Thoracic aorta (tissue), 2 donors: ENCODE results near the gene SLC46A3. TPM values are rescaled to one million over a fixed set of nuclear protein-coding genes. Genes with fewer than 3 reads are reported as not detected.

ENCODE experiments used
- ATAC-seq: fragments of 150-250 bp; one replicate; pipeline ENCODE4 v1.8.0; 2017; ENCODE audit warnings: low read depth; ENCODE audit not compliant: insufficient number of reproducible peaks, low FRiP score
- DNase-seq: peaks from one replicate; pipeline ENCODE4 v3.0.0-alpha.2; 2020; ENCODE audit warnings: low spot score
- H3K27ac ChIP-seq, 2 donors: fragments of 200-600 bp; sonication (generic); 1 replicate in 1 of 2; 2 replicates in 1 of 2; pipeline ENCODE4 v1.5.1; 2016; ENCODE audit warnings: mild to moderate bottlenecking in 2 of 2, moderate library complexity in 2 of 2
- H3K27me3 ChIP-seq: fragments of 200-600 bp; sonication (generic); replicated peaks from 2 replicates; pipeline ENCODE4 v1.6.0; 2016; ENCODE audit warnings: mild to moderate bottlenecking; ENCODE audit not compliant: insufficient read depth
- H3K36me3 ChIP-seq: fragments of 200-600 bp; sonication (generic); one replicate; pipeline ENCODE4 v1.5.1; 2016
- H3K4me1 ChIP-seq, 2 donors: fragments of 200-600 bp; sonication (generic); 1 replicate in 1 of 2; 2 replicates in 1 of 2; pipeline versions ENCODE4 v1.5.1 to v1.6.0; 2016; ENCODE audit warnings: low read depth in 2 of 2, mild to moderate bottlenecking in 1 of 2; ENCODE audit not compliant: control insufficient read depth in 1 of 2
- H3K4me3 ChIP-seq: fragments of 200-600 bp; sonication (generic); 2 replicates; pipeline ENCODE4 v1.5.1; 2016; ENCODE audit warnings: mild to moderate bottlenecking
- H3K9me3 ChIP-seq: fragments of 200-600 bp; sonication (generic); 2 replicates; pipeline ENCODE4 v1.5.1; 2016
- total RNA-seq, 2 donors: library from RNA; depleted of rRNA; stranded (reverse); fragments of >200 nt; gene quantifications; one replicate each; pipeline versions ENCODE4 v1.1.0 to v1.2.3, GENCODE V29; 2016
- TF ChIP-seq, protein P1 (sequence below): fragments of 200-600 bp; sonication (generic); IDR thresholded peaks from one replicate; pipeline ENCODE4 v1.5.1; 2019; ENCODE audit warnings: antibody characterized with exemption

The SLC46A3 gene
- total RNA-seq, 2 donors from 2014 or later = 10.8 to 16.4 TPM

DNA sequence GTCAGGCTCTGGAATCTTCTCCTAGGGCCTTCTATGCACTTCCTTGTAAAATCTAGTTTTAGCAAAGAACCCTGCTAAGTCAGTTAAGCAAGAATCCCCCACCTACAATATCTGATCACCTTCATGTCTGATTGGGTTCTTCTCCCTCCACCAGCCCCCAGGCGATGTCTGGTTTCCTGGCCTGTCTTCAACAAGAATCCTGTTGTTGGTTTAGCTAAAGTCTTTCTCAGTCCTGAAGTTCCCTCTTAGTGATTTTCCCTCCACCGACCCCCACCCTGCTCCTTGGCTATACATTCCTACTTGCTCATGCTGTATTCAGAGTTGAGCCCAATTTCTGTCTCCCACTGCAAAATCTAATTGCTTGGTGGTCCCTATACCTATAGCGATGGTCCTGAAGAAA is 35.2 kb upstream of the SLC46A3 start:
- TF ChIP-seq, protein P1, sequence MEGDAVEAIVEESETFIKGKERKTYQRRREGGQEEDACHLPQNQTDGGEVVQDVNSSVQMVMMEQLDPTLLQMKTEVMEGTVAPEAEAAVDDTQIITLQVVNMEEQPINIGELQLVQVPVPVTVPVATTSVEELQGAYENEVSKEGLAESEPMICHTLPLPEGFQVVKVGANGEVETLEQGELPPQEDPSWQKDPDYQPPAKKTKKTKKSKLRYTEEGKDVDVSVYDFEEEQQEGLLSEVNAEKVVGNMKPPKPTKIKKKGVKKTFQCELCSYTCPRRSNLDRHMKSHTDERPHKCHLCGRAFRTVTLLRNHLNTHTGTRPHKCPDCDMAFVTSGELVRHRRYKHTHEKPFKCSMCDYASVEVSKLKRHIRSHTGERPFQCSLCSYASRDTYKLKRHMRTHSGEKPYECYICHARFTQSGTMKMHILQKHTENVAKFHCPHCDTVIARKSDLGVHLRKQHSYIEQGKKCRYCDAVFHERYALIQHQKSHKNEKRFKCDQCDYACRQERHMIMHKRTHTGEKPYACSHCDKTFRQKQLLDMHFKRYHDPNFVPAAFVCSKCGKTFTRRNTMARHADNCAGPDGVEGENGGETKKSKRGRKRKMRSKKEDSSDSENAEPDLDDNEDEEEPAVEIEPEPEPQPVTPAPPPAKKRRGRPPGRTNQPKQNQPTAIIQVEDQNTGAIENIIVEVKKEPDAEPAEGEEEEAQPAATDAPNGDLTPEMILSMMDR = no peak
- Histone ChIP-seq H3K36me3 (no peaks in the 10 kb centered on the region), H3K27me3 (no peaks in the 10 kb centered on the region), H3K4me3 (no peak overlapping the region), H3K4me1 (peaks cover 11 to 22% of the 10 kb centered on the region in 2 donors), H3K27ac (peak overlapping the region; percentile 15 to 72), H3K9me3 (no peaks in the 10 kb centered on the region)
- no peak for ATAC-seq
- DNase-seq = no peak

DNA sequence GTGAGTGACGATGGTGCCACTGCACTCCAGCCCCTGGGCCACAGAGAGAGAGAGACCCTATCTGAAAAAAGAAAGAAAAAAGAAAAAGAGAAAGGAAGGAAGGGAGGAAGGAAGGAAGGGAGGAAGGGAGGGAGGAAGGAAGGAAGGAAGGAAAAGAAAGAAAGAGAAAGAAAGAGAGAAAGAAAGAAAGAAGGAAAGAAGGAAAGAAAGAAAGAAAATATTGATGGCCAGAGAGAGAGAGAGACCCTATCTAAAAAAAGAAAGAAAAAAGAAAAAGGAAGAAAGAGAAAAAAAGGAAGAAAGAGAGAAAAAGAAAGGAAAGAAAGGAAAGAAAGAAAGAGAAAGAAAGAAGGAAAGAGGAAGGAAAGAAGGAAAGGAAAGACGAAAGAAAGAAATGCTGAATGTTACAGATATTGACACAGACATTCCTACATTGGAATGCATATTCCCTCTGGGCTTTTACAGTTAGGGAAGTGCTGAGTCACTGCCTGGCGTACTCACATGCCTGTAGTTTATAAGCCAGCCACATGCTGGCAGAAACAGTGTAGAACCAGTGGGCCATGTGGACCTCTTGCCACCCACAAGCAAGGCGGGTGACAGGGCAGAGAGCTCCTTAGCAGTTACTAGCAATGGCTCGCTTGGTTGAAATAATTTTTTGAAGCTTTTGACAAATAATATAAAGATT is 34.6 kb upstream of the SLC46A3 start:
- H3K27ac ChIP-seq = peak overlapping the region; percentile 72 to 77
- peak; percentile 63 for ATAC-seq
- H3K27me3 ChIP-seq = no peaks in the 10 kb centered on the region
- no peaks in the 10 kb centered on the region for H3K9me3 ChIP-seq
- peaks cover 11 to 22% of the 10 kb centered on the region in 2 donors for H3K4me1 ChIP-seq
- peak overlapping the region; percentile 10 for H3K4me3 ChIP-seq
- DNase-seq = peak; percentile 55
- TF ChIP-seq, protein P1 = no peak
- H3K36me3 ChIP-seq = no peaks in the 10 kb centered on the region

DNA sequence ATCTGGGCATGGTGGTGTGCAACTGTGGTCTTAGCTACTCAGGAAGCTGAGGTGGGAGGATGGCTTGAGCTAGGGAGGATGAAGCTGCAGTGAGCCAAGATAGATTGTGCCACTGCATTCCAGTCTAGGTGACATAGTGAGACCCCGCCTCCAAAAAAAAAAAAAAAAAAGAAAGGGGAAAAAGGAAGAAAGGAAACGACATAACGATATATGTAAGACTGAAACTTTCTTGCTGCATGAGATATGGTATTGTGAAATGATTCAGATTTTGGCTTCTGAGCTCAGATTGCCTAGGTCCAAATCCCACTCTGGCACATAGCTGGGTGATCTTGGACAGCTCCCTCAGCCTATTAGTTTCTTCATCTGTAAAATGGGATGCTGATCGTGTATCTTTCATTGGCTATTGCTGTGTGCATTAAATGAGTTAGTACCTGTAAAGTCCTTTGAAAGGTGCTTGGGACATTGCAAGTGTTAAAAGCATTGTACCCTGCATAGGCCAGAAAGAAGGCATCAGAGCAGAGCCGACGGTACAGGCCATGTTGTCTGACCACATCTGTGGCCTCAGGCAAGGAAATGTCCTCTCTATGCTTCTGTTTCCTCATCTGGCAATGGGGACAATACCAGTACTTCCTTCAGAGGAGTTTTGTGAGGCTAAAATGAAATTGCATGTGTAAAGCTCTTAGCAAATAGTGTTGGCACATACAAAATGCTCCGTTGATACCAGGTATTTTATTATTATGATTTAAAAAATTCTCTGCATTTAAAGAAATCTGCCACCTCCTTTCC is 32.6 kb upstream of the SLC46A3 start:
- Histone ChIP-seq H3K36me3 (no peaks in the 10 kb centered on the region), H3K27me3 (no peaks in the 10 kb centered on the region), H3K4me1 (peaks cover 11 to 22% of the 10 kb centered on the region in 2 donors), H3K9me3 (no peaks in the 10 kb centered on the region), H3K4me3 (no peak overlapping the region), H3K27ac (no peak overlapping the region)
- TF ChIP-seq, protein P1 = no peak
- ATAC-seq (no peak), DNase-seq (no peak)

DNA sequence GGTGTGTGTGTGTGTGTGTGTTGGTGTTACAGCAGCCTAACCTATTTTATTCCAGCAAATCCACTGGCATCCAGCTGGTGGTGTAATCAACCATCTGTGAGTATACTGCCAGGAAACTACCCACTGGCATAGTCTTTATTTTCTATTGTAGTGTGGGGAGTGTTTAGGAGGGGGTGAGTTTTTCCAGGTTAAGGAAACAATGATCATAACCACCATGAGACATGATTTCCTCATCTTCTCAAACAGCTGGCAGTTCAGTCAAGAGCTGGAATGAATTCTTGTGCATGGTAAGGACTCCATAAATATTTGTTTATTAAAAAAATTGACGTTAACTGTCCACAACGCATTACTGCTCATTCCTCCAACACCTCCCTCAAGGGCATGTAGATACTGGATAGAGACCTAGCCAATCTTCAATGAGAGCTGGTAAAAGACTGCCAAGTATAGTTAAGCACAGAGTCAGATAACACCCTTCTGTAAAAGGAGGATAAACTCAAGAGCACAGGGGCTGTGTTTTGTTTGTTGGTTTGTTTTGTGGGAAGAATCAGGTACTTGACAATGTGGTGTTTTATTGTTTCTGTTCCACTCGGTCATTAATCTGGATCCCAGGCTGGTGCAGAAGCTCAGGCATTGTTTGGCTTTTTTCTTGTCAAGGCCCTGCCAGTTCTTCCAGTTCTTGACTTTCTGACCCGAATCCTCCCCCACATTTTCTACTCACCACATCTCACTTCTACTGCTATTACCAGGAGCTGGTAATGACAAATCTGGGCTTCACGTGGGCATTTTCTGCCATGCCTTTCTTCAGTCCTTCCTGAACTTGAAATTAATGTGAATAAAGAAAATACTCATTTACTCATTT is 31.6 kb upstream of the SLC46A3 start:
- no peak overlapping the region for H3K27ac ChIP-seq
- TF ChIP-seq, protein P1 = no peak
- H3K4me1 ChIP-seq = peaks cover 11 to 22% of the 10 kb centered on the region in 2 donors
- H3K4me3 ChIP-seq = no peak overlapping the region
- DNase-seq = no peak
- no peaks in the 10 kb centered on the region for H3K36me3 ChIP-seq
- ATAC-seq = no peak
- H3K27me3 ChIP-seq = no peaks in the 10 kb centered on the region
- H3K9me3 ChIP-seq = no peaks in the 10 kb centered on the region

DNA sequence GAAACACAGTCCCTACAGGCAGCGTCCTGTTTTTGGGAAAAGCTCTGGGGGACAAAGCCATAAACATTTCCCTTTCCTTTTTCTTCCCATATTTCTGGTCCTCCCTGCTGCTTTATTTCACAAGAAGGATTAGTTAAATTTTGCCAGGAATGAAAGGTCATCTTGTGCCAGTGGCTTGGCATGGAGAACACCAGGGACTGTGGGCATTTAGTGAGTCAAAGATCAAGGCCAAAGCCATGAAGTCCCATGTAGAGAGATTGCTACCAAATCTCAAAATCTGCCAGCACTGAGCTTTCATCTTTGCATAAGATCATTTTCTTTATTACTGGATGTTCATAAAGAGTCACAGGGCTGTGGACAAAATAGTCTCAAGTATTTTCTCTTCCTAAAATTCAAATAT is 29.1 kb upstream of the SLC46A3 start:
- no peaks in the 10 kb centered on the region for H3K9me3 ChIP-seq
- peaks cover under 1 to 2% of the 10 kb centered on the region in 2 donors for H3K4me1 ChIP-seq
- H3K27me3 ChIP-seq = no peaks in the 10 kb centered on the region
- H3K36me3 ChIP-seq = no peaks in the 10 kb centered on the region
- no peak overlapping the region for H3K27ac ChIP-seq
- ATAC-seq = no peak
- no peak overlapping the region for H3K4me3 ChIP-seq
- TF ChIP-seq, protein P1 = no peak
- no peak for DNase-seq
